SJCRH30 (cell line): ENCODE results near the gene POLR1D. TPM values are rescaled to one million over a fixed set of nuclear protein-coding genes. Genes with fewer than 3 reads are reported as not detected.

ENCODE experiments used
- DNase-seq, 2 experiments: peaks; one replicate each; pipeline ENCODE4 v3.0.0-alpha.2; 2015 to 2020
- H3K27ac ChIP-seq: fragments of 250-450 bp; sonication (Bioruptor Pico); 2 replicates; pipeline ENCODE4 v1.5.1; 2020; ENCODE audit warnings: mild to moderate bottlenecking, moderate library complexity
- H3K27me3 ChIP-seq: fragments of 250-450 bp; sonication (Bioruptor Pico); 2 replicates; pipeline ENCODE4 v1.5.1; 2020; ENCODE audit warnings: mild to moderate bottlenecking, moderate library complexity
- H3K36me3 ChIP-seq: fragments of 250-450 bp; sonication (Bioruptor Pico); 2 replicates; pipeline ENCODE4 v1.5.1; 2020; ENCODE audit warnings: mild to moderate bottlenecking, moderate library complexity
- H3K4me1 ChIP-seq: fragments of 250-450 bp; sonication (Bioruptor Pico); 2 replicates; pipeline ENCODE4 v1.5.1; 2020; ENCODE audit warnings: mild to moderate bottlenecking, moderate library complexity
- H3K4me3 ChIP-seq: fragments of 250-450 bp; sonication (Bioruptor Pico); 2 replicates; pipeline ENCODE4 v1.5.1; 2020; ENCODE audit warnings: mild to moderate bottlenecking, moderate library complexity
- H3K9me3 ChIP-seq: fragments of 250-450 bp; sonication (Bioruptor Pico); replicated peaks from 2 replicates; pipeline ENCODE4 v1.5.1; 2020; ENCODE audit warnings: mild to moderate bottlenecking, moderate library complexity
- total RNA-seq: library from RNA; depleted of rRNA; stranded (reverse); fragments of >200 nt; shearing (Covaris generic); gene quantifications from 2 replicates; pipeline ENCODE4 v1.2.3, GENCODE V29; 2014; rRNA removed

POLR1D gene
- total RNA-seq, 1 experiment from 2014 or later, result 182 TPM

DNA sequence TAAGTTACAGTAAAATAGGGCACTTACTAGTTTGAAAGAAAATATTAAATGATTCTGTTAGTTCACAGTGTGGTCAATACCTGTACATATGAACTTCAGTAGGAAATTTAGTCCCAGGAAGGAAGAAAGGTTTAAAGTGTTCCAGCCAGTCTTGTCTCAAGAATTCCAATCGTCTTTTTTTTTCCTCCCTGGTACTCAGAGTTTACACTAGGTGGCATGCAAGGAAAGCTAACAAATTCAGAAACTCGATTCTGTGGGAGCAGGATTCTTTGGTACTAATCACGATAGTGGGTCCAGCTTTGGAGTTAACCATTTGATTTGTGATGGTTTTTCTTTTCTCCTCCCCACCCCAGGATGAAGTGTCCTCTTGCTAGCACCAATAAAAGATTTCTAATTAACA is 43.6 kb downstream of the POLR1D start:
- H3K36me3 ChIP-seq, result peaks cover 9% of the 10 kb centered on the region; the same call in 1 of the 2 replicates
- no peak overlapping the region for H3K4me3 ChIP-seq
- no peak for DNase-seq
- H3K27ac ChIP-seq, result no peak overlapping the region
- no peaks in the 10 kb centered on the region for H3K27me3 ChIP-seq
- H3K4me1 ChIP-seq, result no peaks in the 10 kb centered on the region
- no peaks in the 10 kb centered on the region for H3K9me3 ChIP-seq

DNA sequence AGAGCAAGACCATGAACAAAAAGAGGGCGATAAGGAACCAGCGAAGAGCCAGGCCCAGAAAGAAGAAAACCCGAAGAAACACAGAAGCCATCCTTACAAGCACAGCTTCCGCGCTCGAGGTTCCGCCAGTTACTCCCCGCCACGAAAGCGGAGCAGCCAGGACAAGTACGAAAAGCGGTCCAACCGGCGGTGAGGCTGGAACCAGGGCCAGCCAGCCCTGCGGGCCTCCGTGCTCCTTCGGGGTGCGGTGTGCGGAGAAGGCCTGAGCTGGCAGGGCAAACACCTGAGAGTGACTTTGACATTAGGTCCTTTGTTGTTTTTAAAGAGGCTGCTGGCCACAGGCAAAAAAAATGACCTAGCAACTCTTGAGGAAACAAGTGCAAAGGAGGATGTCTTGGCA is 44.1 kb downstream of the POLR1D start:
- H3K4me3 ChIP-seq, result no peak overlapping the region
- H3K4me1 ChIP-seq, result no peaks in the 10 kb centered on the region
- H3K36me3 ChIP-seq, result peaks cover 9% of the 10 kb centered on the region; the same call in 1 of the 2 replicates
- no peak overlapping the region for H3K27ac ChIP-seq
- no peaks in the 10 kb centered on the region for H3K27me3 ChIP-seq
- no peaks in the 10 kb centered on the region for H3K9me3 ChIP-seq
- no peak for DNase-seq

DNA sequence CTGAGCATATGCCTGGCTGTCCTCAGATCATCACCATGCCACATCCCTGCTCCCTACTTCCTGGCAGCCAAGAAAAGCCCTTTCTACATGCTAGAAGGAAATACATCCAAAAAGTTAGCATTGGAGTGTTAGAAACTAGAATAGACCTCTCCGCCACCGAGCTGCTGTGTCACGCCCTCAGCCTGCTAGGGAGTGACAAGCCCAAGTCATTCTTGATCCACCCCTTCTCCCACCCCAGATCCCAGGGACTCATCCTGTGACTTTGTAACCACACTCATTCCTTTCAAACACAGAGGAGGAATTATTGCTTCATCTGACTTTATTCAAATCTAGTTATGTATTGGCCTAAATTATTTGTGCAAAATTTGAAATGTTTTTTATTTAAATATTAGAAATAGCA is 45.3 kb downstream of the POLR1D start:
- Histone ChIP-seq H3K36me3 (peaks cover 5% of the 10 kb centered on the region; the same call in 1 of the 2 replicates), H3K27me3 (no peaks in the 10 kb centered on the region), H3K27ac (no peak overlapping the region), H3K9me3 (no peaks in the 10 kb centered on the region), H3K4me3 (no peak overlapping the region), H3K4me1 (no peaks in the 10 kb centered on the region)
- no peak for DNase-seq

DNA sequence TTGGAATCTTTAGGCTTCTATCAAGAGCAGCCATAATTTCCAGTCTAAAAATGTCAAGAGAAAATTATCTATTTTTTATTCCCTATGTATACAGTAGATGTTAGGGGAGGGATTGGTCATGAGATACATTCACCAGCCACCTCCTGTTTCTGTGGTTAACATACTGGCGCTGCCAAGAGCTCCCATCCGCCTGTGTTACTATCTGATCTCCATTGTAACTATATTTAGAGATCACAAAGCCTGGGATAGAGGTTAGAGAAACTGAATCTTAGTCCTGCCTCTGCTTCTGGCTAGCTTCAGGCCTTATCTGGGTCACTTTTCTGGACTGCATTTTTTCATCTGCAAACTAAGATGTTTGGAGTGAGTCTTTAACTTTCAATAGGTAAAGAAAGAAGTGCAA is 46.3 kb downstream of the POLR1D start:
- H3K27me3 ChIP-seq, result no peaks in the 10 kb centered on the region
- no peak overlapping the region for H3K4me3 ChIP-seq
- no peak for DNase-seq
- H3K9me3 ChIP-seq, result no peaks in the 10 kb centered on the region
- peaks cover 5% of the 10 kb centered on the region; the same call in 1 of the 2 replicates for H3K36me3 ChIP-seq
- no peaks in the 10 kb centered on the region for H3K4me1 ChIP-seq
- H3K27ac ChIP-seq, result no peak overlapping the region

DNA sequence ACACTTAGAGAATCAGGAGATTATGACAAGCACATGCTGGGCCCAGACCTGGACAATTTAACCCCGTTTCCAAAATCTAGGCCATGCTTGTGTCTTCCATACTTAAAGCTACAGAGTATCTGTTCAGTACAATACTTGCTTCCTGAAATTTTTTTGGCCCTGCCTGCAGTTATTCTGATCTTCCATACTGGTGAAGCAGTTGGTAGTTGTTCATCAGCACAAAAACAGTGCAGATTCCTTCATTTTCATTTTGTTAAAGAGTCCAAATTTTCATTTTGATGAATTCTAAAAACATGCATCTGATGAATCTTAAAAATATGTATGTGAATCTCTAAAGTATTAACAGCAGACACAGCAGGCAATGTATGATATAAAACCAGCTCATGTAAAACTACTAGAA is 49.2 kb downstream of the POLR1D start:
- Histone ChIP-seq H3K4me3 (no peak overlapping the region), H3K9me3 (no peaks in the 10 kb centered on the region), H3K4me1 (no peaks in the 10 kb centered on the region), H3K27ac (no peak overlapping the region), H3K36me3 (peaks cover 5% of the 10 kb centered on the region; the same call in 1 of the 2 replicates), H3K27me3 (no peaks in the 10 kb centered on the region)
- DNase-seq, result no peak

DNA sequence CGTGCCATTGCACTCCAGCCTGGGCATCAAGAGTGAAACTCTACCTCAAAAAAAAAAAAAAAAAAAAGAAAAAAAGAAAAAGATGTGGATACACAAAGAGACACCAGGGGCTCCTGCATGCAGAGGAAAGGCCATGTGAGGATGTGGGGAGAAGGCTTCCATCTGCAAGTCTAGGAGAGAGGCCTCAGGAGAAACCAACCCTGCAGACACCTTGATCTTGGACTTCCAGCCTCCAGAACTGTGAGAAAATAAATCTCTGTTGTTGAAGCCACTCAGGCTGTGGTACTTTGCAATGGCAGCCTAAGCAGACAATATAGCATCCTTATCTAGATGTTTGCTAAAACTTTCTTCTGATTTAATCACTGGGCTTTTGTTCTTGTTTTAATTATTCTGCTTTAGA is 50.3 kb downstream of the POLR1D start:
- H3K4me1 ChIP-seq, result no peaks in the 10 kb centered on the region
- H3K4me3 ChIP-seq, result no peak overlapping the region
- H3K36me3 ChIP-seq, result no peaks in the 10 kb centered on the region
- no peak overlapping the region for H3K27ac ChIP-seq
- no peaks in the 10 kb centered on the region for H3K27me3 ChIP-seq
- DNase-seq, result no peak
- no peaks in the 10 kb centered on the region for H3K9me3 ChIP-seq

Other genes with a start within 250 kb of the POLR1D start
- 175 and 192 TPM in 2 replicates for gene GTF3A, start 197.3 kb upstream of the POLR1D start, total RNA-seq
- 38.2 and 51.2 TPM in 2 replicates for gene MTIF3, start 171.3 kb upstream of the POLR1D start, total RNA-seq
- gene LNX2, start 1.4 kb upstream of the POLR1D start, total RNA-seq, result 14.9 and 16.7 TPM in 2 replicates
- not detected in 2 replicates for gene GSX1, start 170.6 kb downstream of the POLR1D start, total RNA-seq